Vagina (tissue), 2 donors: ENCODE measurements around the gene FOXC2.

Experiments used
- CTCF ChIP-seq, 3 experiments: fragments of 450-650 bp in 2 of 3; fragments of 200-600 bp in 1 of 3; sonication (generic) in 1 of 3; IDR thresholded peaks; one replicate each; pipeline ENCODE4 v1.5.1; 2017 to 2019; ENCODE audit warnings: antibody characterized with exemption in 3 of 3, mild to moderate bottlenecking in 2 of 3, moderate library complexity in 2 of 3
- POLR2A ChIP-seq, 2 donors: fragments of 450-650 bp; IDR thresholded peaks; one replicate each; pipeline ENCODE4 v1.6.1; 2017; ENCODE audit warnings: antibody characterized with exemption in 2 of 2, mild to moderate bottlenecking in 2 of 2, moderate library complexity in 2 of 2
- POLR2AphosphoS5 ChIP-seq, 2 donors: sonication (generic); formaldehyde crosslinking; IDR thresholded peaks; one replicate each; pipeline ENCODE4 v1.9.0; 2017; ENCODE audit warnings: antibody characterized with exemption in 2 of 2, mild to moderate bottlenecking in 2 of 2, low read depth in 1 of 2; ENCODE audit not compliant: insufficient read depth in 1 of 2

GRCh38 chr16:86566966-86567700 lies 504 bp downstream of the FOXC2 start:
- TF ChIP-seq CTCF (IDR thresholded peaks at IDR 0.05) = no peak
- no peak for TF ChIP-seq POLR2AphosphoS5 (IDR thresholded peaks at IDR 0.05; ENCODE audit: insufficient read depth in 1 of 2, low read depth in 1 of 2)
- TF ChIP-seq POLR2A (IDR thresholded peaks at IDR 0.05) = no peak
